GM20000 (cell line): ENCODE measurements around the gene ZNF346.

Experiments used
- DNase-seq: peaks from one replicate; pipeline ENCODE4 v3.0.0; 2012; ENCODE audit warnings: low spot score
- TF ChIP-seq, protein P1 (sequence below): IDR thresholded peaks from 2 replicates; pipeline ENCODE4 v1.5.1; 2012; ENCODE audit warnings: mild to moderate bottlenecking, control low read depth; ENCODE audit errors: extremely low read depth, missing control alignments

The ZNF346 gene

GRCh38 chr5:177036443-177036842 lies 13.9 kb downstream of the ZNF346 start:
- no peak for DNase-seq
- TF ChIP-seq, protein P1, sequence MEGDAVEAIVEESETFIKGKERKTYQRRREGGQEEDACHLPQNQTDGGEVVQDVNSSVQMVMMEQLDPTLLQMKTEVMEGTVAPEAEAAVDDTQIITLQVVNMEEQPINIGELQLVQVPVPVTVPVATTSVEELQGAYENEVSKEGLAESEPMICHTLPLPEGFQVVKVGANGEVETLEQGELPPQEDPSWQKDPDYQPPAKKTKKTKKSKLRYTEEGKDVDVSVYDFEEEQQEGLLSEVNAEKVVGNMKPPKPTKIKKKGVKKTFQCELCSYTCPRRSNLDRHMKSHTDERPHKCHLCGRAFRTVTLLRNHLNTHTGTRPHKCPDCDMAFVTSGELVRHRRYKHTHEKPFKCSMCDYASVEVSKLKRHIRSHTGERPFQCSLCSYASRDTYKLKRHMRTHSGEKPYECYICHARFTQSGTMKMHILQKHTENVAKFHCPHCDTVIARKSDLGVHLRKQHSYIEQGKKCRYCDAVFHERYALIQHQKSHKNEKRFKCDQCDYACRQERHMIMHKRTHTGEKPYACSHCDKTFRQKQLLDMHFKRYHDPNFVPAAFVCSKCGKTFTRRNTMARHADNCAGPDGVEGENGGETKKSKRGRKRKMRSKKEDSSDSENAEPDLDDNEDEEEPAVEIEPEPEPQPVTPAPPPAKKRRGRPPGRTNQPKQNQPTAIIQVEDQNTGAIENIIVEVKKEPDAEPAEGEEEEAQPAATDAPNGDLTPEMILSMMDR: no peak

DNA sequence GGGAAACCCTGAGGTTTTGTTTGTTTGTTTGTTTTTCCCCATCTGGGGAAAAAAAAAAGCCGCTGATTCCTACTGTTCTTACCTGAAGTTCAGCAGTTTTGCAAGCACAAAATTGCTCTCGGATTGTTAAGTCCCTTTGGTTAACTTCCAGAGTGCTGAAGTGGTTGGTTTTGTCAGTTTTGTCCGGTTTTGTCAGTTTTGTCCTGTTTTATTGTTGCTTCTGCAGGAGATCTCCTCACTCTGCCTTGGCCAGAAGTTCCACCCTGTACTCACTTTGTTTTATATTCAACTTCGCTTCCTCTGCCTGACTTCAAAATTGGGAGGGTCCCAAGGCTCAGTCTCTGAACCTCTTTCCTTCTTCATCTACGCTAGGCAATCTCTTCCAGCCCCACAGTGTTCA lies 14.4 kb downstream of the ZNF346 start:
- DNase-seq: no peak
- TF ChIP-seq, protein P1: no peak

- no peak for DNase-seq
- TF ChIP-seq, protein P1: no peak
Observed at GRCh38 chr5:177040814-177041420, 18.4 kb downstream of the ZNF346 start.

DNA sequence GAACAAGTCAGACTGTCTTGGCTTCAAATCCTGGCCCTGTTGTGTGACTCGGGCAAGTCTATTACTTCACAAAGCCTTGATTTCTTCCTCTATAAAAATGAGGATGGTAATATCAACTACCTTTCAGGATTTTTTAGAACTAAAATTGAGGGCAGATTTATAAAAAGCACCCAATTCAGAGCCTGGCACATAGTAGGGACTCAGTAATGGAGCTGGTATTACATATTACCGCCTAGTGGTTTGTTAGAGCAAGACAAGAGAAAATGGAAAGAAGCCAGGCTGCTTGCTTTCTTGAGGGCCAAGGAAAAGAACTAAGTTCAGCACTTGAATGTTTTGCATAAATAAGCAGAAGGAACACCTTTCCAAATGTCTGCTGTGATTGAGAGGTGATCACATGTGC lies 19.4 kb downstream of the ZNF346 start:
- TF ChIP-seq, protein P1: no peak
- DNase-seq: no peak

DNA sequence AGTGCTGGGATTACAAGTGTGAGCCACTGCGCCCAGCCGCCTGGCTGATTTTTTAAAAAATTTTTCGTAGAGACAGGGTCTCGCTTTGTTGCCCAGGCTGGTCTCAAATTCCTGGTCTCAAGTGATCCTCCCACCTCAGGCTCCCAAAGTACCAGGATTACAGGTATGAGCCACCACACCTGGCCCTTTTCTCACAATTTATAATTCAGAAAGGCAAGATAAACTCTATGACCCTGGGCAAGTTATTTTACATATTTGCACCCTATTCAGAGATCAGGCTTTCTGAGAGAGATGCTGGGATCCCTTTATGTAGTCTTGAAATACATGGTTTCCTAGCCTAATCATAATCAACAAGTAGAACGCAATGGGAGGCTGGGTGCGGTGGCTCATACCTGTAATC lies 20.6 kb downstream of the ZNF346 start:
- TF ChIP-seq, protein P1: no peak
- no peak for DNase-seq

- DNase-seq: no peak
- TF ChIP-seq, protein P1: no peak
Observed at GRCh38 chr5:177043958-177044357, 21.5 kb downstream of the ZNF346 start.

DNA sequence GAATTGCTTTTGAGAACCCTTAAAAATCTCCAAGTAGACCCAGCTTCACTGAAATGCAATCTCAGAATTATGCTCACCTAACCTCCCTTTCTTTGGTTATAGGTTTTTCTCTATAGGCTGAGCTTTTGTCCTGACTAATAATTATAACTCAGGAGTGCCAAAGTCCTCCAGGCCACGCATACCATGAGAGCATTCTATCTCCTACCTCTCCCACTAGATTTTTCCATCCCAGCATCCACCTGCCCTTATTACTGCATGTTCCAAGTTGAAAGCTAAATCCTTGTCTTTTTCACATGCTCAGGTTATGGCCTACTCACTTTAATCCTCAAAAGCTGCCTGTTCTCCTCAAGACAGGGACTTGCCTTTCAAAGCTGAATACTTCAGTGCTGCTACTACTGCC lies 22.1 kb downstream of the ZNF346 start:
- TF ChIP-seq, protein P1: no peak
- no peak for DNase-seq
